GM18873 (cell line): ENCODE results near the gene JTB.
A peak's percentile ranks its signal among the peaks of the same experiment; 100 is the strongest.
"Not testable (repeated sequence)": the region's sequence is repeated elsewhere in the genome, so short reads cannot be mapped to it uniquely, and the experiment has no call there.

ENCODE experiments used
- ATAC-seq: cut with Tn5 transposase; IDR thresholded peaks from one replicate; pipeline ENCODE4 v1.9.1; 2021; ENCODE audit warnings: mild to moderate bottlenecking, moderate library complexity, moderate number of reproducible peaks; ENCODE audit not compliant: unreplicated experiment, low FRiP score

Gene JTB

DNA sequence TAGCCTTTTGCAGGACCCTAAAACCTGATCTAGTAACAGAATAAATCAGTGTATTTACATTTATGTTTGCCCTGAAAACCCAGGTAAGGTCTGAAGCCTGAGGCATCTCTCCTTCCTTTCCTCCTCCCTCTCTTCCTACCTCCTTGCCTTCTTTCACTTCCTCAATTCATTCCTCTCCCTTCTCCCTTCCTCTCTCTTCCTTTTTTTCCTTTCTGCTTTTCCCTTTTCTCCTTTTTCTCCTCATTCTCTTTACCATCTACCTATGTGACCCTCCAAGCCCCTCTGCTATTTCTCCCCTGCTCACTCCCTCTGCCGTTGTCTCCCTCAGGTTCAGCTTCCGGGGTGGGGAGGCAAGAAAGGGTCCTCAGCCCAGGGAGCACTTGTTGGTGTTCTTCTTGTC is 4.3 kb upstream of the JTB start:
- not testable (repeated sequence) for ATAC-seq

DNA sequence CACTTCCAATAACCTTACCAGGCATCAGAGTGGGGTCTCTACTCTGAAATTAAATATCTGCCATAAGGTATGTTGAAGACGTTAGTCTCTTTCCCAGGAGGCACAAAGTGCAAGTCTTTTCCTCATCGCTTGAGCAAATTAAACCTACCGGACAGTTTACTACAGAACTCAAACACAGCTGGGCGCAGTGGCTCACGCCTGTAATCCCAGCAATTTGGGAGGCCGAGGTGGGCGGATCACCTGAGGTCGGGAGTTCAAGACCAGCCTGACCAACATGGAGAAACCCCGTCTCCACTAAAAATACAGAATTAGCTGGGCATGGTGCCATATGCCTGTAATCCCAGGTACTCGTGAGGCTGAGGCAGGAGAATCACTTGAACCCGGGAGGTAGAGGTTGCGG is 1.6 kb upstream of the JTB start:
- ATAC-seq: not testable (repeated sequence)

DNA sequence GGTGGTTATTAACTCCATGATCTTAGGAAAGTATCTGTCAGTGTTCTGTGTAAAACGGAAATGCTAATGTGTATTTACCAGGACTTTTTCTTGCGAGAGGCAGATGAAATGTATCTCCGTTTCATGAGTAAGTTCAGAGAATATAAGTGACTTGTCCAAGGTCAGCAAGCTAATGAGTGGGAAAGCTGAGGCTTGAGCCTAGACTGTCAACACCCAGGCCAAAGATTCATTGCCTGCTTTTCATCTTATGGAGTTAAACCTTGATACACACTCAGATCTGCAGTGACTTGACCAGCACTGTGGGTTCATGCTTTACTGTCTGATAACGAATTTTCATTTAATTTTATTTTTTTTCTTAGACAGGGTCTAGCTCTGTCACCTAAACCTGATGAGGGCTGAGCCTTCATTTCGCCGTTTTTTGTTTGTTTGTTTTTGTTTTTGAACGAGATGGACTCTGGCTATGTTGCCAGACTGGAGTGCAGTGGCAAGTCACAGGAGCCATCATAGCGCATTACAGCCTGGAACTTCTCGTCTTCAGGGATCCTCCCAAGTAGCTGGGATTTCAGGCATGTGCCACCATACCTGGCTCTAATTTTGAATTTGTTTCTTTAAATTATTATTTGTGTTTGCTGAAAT is 918 bp upstream of the JTB start:
- no peak for ATAC-seq

DNA sequence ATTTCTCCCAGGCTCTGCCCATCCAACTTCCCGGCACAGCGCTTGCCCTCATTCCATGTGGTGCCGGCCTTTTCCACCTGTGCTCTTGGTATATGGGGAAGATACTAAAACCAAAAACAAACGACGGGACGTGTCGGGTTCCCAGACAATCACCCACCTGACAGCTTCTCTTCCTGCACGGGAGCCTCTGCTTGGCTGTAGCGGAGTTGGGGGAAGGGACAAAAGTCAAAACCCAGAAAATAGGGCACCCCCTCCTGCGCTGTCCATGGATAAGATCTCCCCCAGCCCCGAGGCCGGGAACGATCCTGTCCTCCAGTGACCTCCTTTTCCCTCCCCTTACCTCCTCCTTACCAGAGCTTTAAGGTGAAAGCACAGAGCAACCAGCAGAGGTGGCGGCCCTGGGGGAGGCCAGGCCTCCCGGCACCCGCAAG is 640 bp downstream of the JTB start:
- ATAC-seq: no peak

DNA sequence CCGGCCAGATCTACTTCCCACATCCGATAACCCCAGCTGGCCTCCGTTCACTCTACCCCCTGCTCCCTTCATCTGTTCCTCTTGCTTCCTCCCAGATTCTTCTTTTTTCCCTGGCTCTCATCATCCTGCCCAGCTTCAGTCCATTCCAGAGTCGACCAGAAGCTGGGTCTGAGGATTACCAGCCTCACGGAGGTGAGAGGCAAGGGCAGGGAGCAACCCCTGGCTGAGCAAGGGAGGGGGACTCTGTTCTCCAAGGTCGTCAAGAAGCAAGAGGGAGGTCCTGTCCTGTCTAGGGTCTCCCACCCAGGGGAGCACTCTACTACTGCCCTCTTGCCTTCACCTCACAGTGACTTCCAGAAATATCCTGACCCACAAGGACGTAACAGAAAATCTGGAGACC is 3.9 kb downstream of the JTB start:
- no peak for ATAC-seq

DNA sequence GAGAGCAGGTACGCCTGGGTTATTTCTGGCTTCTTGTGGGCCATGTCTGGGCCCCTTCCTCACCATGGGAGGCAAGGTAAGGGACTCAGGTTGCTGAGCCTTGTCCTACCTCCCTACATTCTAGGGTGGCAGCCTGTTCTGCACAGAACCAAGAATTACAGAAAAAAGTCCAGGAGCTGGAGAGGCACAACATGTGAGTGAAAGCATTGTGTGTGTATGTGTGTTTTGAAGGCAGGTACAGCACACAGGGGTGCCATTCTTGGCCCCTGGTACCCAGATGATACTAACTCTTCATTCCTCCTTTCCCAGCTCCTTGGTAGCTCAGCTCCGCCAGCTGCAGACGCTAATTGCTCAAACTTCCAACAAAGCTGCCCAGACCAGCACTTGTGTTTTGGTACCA is 4.4 kb downstream of the JTB start:
- ATAC-seq: no peak

DNA sequence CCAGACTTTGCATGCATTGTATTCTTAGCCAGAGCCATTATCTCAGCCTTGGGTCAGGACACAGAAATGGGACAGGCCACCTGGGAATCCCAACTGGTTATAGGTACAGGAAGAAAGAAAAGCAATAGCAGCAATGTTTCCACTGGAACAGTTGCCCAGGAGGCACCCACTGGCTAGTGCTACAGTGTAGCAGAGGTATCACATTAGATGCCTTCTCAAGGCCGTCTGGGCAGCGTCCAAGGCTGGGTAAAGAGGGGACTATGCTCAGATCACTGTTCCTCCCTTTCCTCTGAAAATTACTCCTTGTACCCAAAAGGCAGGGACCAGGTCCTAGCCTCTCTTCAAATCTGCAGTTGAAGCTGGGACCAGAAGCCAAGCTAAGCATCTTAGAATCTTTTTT is 7.1 kb downstream of the JTB start:
- ATAC-seq: no peak

DNA sequence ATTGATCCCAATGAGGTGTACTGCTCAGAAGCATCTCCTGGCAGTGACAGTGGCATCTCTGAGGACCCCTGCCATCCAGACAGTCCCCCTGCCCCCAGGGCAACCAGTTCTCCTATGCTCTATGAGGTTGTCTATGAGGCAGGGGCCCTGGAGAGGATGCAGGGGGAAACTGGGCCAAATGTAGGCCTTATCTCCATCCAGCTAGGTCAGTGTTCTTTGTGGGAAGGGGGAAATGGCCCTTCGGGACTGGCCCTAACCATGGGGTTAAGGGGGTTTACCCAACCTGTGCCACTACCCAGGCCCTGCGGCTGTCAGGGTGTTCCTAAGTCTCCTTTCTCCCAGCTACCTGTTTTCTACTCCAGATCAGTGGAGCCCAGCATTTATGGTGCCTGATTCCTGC is 8.5 kb downstream of the JTB start:
- no peak for ATAC-seq

DNA sequence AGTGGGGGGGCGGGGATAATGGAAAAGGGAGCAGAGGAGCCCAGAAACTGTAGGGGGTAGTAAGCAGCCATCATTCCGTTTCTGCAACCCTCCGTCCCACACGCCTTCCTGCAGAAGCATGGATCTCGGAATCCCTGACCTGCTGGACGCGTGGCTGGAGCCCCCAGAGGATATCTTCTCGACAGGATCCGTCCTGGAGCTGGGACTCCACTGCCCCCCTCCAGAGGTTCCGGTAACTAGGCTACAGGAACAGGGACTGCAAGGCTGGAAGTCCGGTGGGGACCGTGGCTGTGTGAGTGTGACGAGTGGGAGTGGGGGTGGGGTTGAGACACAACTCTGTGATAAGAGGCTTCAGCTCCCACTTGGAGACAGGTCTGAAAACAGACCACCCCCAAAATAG is 9.1 kb downstream of the JTB start:
- no peak for ATAC-seq

DNA sequence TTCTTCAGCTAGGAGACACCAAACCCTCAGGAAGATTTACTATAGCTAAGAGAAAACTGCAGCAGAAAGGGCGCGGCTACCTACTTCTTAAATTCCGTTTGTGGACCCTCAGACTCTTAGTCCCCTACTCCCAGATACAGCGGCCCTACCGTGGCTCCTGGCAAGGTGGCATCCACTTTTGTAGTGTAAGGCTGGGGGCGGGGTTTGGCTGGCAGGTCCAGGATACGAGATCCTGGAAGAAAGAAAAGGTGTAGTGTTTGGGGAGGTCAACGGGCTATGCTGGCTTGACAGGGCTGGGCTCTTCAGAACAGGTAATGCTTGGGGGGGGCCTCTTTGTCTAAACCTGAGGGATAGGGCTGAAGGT is 9.5 kb downstream of the JTB start:
- ATAC-seq: no peak

DNA sequence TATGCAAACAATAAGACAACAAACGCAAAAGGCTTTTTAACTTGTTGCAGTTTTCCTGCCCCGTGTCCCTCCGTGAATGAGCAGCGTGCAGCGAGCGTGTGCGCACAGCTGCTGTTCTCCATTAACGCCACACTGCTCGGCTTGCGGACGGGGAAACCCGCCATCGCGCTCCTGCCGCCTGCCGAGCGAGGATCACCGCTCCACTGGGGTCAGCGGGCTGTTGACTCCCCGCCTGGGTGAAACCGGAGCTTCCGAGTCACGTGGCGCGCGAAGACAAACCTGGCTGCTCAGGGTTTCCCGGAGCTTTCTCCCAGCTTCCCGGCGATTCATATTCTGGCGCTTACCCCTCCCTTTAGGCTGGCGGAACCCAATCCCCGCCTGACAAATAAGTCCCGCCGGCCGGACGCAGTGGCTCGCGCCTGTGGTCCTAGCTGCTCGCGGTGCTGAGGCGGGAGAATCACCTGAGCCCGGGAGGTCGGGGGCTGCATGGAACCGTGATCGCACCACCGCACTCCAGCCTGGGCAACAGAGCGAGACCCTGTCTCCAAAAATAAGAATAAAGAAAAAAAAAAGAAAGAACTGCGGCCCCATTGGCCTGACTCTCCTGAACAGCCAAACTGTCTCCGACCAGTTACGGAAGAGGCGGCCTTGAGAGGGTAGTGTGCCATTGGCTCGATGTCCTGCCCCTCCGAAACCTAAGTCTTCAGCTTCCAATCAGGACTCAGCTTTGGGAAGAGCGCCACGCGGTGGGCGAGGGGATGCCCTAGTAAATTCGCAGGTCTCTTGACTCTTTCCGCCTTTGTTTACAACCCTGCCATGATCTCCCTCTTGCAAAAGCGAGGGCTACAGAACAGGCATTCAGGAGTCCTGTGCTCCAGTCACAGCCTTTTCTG is 10.1 kb downstream of the JTB start, which contains the start of gene CREB3L4:
TSS of gene CREB3L4 (plus strand) at position 796 of the 893 bp plus-strand sequence. CDS start 624 bp downstream, outside the sequence.
- peak; percentile 76 for ATAC-seq

DNA sequence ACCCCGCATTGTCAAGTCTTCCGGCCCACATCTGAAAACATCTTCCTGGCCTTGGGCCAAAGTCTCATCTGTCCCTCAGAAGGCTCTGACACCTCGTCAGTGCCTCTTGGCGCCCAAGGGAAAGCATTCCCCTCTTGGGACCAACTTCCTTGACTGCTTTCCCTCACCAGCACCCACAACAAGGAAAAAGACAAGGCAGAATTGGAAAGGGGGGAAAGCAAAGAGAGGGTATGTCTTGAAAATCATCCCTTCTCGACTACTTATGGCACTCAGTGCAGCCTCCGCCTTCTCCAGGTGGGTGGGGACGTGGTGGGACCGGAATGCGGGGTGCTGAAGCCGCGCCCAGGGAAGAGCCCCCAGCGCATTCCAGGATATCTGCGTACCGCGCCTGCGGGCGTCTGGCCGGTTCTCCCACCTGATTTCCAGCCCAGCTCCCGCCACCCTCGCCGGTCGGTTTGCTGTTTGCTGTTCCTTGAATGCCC is 13.6 kb downstream of the JTB start:
- peak; percentile 3 for ATAC-seq

DNA sequence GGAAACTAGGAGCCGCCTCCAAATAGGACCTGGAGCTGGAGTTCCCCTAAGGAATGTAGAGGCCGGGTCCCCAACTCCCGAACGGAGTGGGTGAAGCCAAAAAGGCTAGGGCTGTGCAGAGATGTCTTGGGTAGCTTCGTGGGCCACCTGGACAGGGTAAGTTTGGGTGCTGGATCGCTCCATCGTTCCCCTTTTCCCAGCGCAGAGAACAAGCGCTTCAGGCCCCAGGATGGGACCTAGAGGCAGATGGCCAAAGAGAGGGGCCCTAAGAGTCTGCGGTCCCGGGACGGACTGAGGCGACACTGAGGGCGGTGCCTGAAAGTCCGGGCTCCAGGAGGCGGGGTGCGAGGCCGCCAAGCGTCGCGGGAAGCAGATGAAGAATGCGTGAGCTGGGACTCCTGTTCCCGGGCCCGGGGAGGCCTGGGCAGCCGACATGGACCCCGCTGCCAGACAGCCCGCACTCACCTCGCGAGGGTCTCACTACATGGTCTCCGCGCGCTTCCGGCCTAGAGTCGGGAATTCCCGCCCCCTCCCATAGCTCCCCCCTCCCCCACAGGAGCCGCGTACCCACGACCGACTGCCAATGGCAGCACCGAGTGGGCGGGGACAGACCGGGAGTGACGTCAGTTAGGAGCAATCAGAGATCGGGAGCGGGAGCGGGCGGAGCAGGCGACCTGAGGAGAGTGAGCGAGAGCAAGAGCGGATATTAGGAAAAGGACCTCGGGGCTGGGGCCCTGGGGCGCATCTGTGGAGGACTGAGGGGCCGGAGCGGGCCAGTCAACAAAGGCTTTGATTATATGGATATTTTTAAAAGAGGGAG is 14.2 kb downstream of the JTB start, which contains the start of gene SLC39A1:
TSS of gene SLC39A1 (minus strand) at position 508 of the 820 bp plus-strand sequence. CDS start 822 bp downstream, outside the sequence.
- ATAC-seq: peak; percentile 36

DNA sequence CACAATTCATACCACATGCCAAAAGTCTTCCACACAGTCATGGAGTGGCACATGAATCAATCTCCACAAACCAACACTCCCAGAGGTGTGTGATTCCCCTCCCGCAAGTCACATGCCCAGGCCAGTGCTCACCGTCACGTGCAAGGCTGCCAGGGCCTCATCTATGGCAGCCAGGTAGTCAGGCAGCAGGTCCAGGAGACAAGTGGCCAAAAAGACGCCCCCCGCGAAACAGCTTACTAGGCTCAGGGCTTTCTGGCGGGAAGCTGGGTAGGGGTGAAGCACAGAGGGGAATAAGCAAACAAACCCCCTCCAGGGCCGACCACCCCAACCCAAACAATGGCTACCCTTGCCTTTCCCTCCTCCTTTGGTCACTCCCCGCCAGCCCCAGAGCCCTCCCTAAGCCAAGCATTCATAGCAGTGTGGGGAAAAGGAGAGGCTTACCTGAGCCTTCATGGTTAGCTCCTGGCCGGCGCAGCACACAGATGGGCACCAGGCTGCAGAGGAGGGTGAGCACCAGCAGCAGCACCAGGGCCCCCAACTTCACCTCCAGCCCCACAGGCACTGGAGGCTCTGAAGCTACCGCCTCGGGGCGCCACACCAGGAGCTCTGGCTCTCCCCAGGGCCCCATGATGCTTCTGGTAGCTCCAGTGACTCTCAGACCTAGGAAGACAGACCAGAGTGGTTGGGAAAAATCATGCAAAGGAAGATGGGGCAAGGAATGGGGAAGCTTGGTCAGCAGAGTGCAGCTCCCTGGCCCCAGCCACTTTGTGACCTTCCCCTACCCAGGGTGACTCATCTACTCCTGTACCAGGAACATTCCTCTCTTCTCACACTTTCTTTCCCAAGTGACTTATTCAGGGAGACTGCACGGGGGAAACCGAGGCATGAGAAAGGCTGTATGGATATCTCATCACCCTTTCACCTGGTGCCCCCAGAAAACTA is 15.1 kb downstream of the JTB start:
- ATAC-seq: no peak

DNA sequence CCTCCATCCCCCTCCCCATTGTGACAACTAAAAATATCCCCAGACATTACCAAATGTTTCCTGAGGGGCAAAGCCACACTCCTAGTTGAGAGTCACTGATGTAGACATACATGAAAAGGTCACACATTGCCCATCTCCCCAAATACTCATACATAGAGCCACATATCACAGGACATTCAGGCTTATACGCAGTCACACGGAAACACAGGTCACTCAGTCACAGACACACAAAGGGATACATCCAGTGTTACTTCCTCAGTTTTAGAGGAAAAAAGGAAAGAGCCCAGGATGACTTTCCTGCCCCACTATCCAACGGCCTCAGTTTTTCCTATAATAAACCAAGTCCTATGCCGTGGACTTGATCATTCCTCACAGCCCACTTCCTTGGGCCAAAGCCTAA is 16.1 kb downstream of the JTB start:
- ATAC-seq: no peak

DNA sequence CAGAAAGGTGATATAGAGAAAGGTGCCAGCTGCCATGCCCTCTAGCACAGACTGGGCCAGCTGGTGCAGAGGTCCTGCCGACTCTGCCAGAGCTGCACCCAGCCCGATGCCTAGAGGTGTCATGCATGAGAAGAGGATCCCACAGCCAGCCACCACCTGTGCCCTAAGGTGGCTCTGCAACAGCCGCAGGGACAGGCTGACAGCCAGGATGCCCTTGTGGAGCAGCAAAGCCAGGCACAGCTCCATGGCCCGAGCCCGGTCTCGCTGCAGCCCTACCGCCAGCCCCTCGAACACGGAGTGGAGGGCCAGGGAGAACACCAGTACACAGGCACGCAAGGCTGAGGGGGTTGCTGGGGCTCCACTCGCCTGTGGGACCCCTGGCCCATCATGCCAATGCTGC is 17.3 kb downstream of the JTB start:
- ATAC-seq: no peak

DNA sequence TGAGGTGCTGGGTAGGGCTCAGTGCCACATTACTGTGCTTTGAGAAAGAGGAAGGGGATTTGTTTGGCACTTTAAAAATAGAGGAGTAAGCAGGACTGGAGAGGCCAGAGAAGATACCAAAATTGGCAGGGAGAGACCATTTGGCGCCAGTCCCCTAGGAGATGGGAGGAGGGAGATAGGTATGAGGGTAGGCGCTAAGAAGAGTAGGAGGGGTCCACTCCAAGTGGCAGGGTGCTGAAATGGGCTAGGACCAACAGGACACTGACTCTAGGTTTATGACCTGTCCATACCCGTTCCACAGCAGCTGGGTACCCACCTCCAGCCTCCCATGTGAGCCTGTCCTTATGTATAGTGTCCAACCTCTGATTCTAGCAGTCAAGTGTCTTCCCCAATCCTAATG is 18.0 kb downstream of the JTB start:
- no peak for ATAC-seq

DNA sequence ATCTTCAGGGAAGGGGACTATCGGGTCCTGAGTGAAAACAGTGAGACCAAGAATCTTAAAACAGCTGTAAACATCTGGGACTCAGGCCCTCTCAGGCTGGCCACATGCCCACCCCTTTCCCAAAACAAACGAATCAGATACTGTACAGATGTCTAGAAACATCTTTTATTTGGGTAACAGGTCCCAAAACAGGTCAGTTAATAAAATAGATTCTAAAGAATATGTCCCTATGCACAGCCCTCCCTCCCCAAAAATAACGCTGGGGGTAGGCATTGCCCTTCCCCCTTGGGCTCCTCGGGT is 18.6 kb downstream of the JTB start:
- ATAC-seq: no peak

DNA sequence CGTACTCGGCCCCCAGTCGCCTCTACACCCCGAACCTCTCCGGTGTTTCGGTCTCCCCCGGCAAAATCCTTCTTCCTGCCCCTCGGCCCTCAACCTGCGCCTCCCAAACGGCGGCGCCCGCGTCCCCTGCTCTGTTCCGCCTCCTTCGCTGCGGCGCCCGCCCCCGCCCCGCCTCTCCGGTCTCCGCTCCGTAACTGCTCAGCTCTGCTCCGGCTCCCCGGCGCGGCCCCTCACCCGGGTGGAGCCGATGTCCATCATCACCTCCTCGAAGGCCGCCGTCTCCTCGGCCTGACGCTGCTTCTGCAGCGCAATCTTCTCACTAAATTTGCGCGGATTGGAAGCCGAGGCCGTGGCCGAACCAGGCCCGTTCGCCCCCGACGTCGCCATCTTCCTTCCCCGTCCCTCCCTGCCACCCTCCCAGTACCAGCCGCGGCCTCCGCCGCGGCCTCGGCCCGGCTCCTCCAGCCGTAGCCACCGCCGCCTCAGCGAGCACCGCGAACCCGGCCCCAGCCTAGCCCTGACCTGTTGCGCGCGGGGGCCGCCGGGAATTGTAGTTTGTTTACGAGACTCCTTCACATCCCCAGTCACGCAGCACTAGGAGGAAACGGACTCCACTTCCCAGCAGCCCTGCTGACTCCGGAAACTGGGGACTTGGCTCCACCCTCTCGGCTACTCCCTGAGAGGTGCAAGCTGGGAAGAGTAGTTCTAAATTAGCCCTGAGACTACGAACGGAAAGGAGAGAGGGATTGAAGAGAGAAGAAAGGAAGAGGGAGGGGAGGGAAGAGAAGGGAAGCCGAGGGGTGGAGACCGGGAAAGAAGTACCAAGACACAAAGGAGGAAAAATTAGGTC is 19.1 kb downstream of the JTB start, which contains the start of gene CRTC2:
TSS of gene CRTC2 (minus strand) at position 502 of the 850 bp plus-strand sequence. CDS start at position 387, 115 bp downstream.
- ATAC-seq: peak; percentile 68
